Body of pancreas (tissue), 4 donors: ENCODE data around the gene SYNGR1.

Source experiments
- POLR2A ChIP-seq, 3 donors: fragments of 450-650 bp; IDR thresholded peaks; one replicate each; pipeline ENCODE4 v1.6.1; 2016; ENCODE audit warnings: antibody characterized with exemption in 3 of 3, mild to moderate bottlenecking in 2 of 3
- TF ChIP-seq, protein P1 (sequence below), 7 experiments: fragments of 450-650 bp in 4 of 7; fragments of 200-600 bp in 3 of 7; sonication (generic) in 3 of 7; IDR thresholded peaks; one replicate each; pipeline ENCODE4 v1.5.1; 2016 to 2019; ENCODE audit warnings: antibody characterized with exemption in 7 of 7

DNA sequence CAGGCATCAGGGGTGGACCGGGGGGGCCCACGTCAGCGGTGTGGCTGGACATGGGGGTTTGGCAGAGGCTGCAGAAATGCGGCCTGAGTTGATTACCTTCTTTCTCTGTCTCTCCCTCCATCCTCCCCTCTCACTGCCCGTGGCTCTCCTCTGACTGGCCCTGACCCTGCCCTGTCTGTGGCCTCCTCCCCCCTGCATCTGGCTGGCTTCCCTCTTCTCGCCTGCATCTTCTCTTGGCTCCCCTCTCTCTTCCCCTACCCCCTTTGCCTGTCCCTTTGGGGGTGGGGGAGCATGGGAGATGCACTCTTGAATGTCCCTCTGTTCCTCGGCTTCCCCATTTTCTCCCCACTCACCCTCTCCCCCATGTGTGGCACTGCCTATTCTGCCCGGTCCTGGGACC is 25.9 kb downstream of the SYNGR1 start:
- TF ChIP-seq, protein P1, sequence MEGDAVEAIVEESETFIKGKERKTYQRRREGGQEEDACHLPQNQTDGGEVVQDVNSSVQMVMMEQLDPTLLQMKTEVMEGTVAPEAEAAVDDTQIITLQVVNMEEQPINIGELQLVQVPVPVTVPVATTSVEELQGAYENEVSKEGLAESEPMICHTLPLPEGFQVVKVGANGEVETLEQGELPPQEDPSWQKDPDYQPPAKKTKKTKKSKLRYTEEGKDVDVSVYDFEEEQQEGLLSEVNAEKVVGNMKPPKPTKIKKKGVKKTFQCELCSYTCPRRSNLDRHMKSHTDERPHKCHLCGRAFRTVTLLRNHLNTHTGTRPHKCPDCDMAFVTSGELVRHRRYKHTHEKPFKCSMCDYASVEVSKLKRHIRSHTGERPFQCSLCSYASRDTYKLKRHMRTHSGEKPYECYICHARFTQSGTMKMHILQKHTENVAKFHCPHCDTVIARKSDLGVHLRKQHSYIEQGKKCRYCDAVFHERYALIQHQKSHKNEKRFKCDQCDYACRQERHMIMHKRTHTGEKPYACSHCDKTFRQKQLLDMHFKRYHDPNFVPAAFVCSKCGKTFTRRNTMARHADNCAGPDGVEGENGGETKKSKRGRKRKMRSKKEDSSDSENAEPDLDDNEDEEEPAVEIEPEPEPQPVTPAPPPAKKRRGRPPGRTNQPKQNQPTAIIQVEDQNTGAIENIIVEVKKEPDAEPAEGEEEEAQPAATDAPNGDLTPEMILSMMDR (IDR thresholded peaks at IDR 0.05), result no peak
- TF ChIP-seq POLR2A (IDR thresholded peaks at IDR 0.05), result no peak
